NB4 (cell line): ENCODE measurements around the gene ARID1B.

ENCODE experiments used
- POLR2A ChIP-seq: IDR thresholded peaks from 2 replicates; pipeline ENCODE4 v1.6.1; 2011; ENCODE audit warnings: mild to moderate bottlenecking; ENCODE audit not compliant: insufficient read length; ENCODE audit errors: extremely low read depth
- TF ChIP-seq, protein P1 (sequence below): IDR thresholded peaks from one replicate; pipeline ENCODE4 v1.5.1; 2012; ENCODE audit warnings: low read depth, low read length
- TF ChIP-seq, protein P2 (sequence below): IDR thresholded peaks from 2 replicates; pipeline ENCODE4 v1.6.1; 2011; ENCODE audit warnings: low read depth, low read length

DNA sequence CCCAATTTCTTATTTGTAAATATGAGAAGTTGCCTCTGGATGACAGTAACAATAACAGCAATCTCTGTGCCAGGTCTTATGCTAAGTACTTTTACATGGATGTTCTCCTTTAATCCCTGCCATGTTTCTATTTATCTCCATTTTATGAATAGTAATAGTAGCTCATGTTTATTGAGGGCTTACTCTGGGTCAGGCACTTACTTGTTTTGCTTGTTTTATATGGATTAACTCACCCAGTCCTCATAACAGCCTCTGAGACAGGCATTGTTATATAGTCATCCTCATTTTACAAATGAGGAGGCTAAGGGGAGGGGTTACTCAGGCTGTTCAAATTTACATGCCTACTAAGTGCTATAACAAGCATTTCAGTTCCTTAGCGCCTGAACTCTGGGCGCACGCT lies 64.3 kb downstream of the ARID1B start:
- TF ChIP-seq, protein P1, sequence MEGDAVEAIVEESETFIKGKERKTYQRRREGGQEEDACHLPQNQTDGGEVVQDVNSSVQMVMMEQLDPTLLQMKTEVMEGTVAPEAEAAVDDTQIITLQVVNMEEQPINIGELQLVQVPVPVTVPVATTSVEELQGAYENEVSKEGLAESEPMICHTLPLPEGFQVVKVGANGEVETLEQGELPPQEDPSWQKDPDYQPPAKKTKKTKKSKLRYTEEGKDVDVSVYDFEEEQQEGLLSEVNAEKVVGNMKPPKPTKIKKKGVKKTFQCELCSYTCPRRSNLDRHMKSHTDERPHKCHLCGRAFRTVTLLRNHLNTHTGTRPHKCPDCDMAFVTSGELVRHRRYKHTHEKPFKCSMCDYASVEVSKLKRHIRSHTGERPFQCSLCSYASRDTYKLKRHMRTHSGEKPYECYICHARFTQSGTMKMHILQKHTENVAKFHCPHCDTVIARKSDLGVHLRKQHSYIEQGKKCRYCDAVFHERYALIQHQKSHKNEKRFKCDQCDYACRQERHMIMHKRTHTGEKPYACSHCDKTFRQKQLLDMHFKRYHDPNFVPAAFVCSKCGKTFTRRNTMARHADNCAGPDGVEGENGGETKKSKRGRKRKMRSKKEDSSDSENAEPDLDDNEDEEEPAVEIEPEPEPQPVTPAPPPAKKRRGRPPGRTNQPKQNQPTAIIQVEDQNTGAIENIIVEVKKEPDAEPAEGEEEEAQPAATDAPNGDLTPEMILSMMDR = no peak
- no peak for TF ChIP-seq POLR2A
- TF ChIP-seq, protein P2, sequence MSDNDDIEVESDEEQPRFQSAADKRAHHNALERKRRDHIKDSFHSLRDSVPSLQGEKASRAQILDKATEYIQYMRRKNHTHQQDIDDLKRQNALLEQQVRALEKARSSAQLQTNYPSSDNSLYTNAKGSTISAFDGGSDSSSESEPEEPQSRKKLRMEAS = no peak
